H9 (cell line): ENCODE measurements around the gene SHISA7. TPM values are rescaled to one million over a fixed set of nuclear protein-coding genes. Genes with fewer than 3 reads are reported as not detected.

ENCODE experiments used
- DNase-seq: peaks from one replicate; pipeline ENCODE4 v3.0.0-alpha.2; 2017
- H2AFZ ChIP-seq: one replicate; pipeline ENCODE4 v1.6.1; 2013; ENCODE audit warnings: mild to moderate bottlenecking, low read length, control low read depth, moderate library complexity
- H2AK5ac ChIP-seq: 2 replicates; pipeline ENCODE4 v1.6.1; 2013; ENCODE audit warnings: low read length, control low read depth, mixed read lengths; ENCODE audit not compliant: insufficient read length
- H2BK120ac ChIP-seq: one replicate; pipeline ENCODE4 v1.6.1; 2013; ENCODE audit warnings: low read depth, mild to moderate bottlenecking, low read length, control low read depth, inconsistent platforms; ENCODE audit not compliant: poor library complexity, severe bottlenecking
- H2BK12ac ChIP-seq: 2 replicates; pipeline ENCODE4 v1.6.1; 2013; ENCODE audit warnings: low read length, control low read depth, mixed read lengths, low read depth; ENCODE audit not compliant: insufficient read length
- H2BK15ac ChIP-seq: 2 replicates; pipeline ENCODE4 v1.6.1; 2013; ENCODE audit warnings: low read depth, low read length, control low read depth
- H2BK20ac ChIP-seq: one replicate; pipeline ENCODE4 v1.6.1; 2013; ENCODE audit warnings: low read depth, mild to moderate bottlenecking, low read length, control low read depth, inconsistent platforms; ENCODE audit not compliant: poor library complexity, severe bottlenecking
- H2BK5ac ChIP-seq: 2 replicates; pipeline ENCODE4 v1.6.1; 2013; ENCODE audit warnings: low read length, control low read depth, mixed read lengths; ENCODE audit not compliant: insufficient read length
- H3K14ac ChIP-seq: 2 replicates; pipeline ENCODE4 v1.6.1; 2013; ENCODE audit warnings: low read length, control low read depth; ENCODE audit not compliant: insufficient read depth
- H3K18ac ChIP-seq: 2 replicates; pipeline ENCODE4 v1.6.1; 2013; ENCODE audit warnings: low read depth, mild to moderate bottlenecking, mixed read lengths, low read length, control low read depth; ENCODE audit not compliant: insufficient read length
- H3K23ac ChIP-seq: 2 replicates; pipeline ENCODE4 v1.6.1; 2013; ENCODE audit warnings: low read length, control low read depth, mixed read lengths, low read depth; ENCODE audit not compliant: insufficient read length
- H3K23me2 ChIP-seq: 2 replicates; pipeline ENCODE4 v1.6.1; 2013; ENCODE audit warnings: low read depth, mild to moderate bottlenecking, mixed read lengths, low read length, control low read depth; ENCODE audit not compliant: insufficient read length, poor library complexity, severe bottlenecking
- H3K27ac ChIP-seq: 2 replicates; pipeline ENCODE4 v1.5.1; 2013; ENCODE audit warnings: low read length, control low read depth, mixed read lengths, low read depth; ENCODE audit not compliant: insufficient read length
- H3K27me3 ChIP-seq: 2 replicates; pipeline ENCODE4 v1.6.1; 2013; ENCODE audit warnings: low read length, control low read depth, inconsistent platforms; ENCODE audit not compliant: insufficient read depth
- H3K4ac ChIP-seq: 2 replicates; pipeline ENCODE4 v1.6.1; 2013; ENCODE audit warnings: low read depth, mild to moderate bottlenecking, control low read depth, inconsistent platforms, low read length, moderate library complexity
- H3K4me1 ChIP-seq: 2 replicates; pipeline ENCODE4 v1.6.1; 2013; ENCODE audit warnings: low read length, control low read depth, inconsistent platforms; ENCODE audit not compliant: insufficient read depth
- H3K4me2 ChIP-seq: 2 replicates; pipeline ENCODE4 v1.6.1; 2013; ENCODE audit warnings: low read length, control low read depth, mixed read lengths; ENCODE audit not compliant: insufficient read length, insufficient read depth
- H3K56ac ChIP-seq: 2 replicates; pipeline ENCODE4 v1.6.1; 2013; ENCODE audit warnings: low read depth, mild to moderate bottlenecking, mixed read lengths, low read length, control low read depth; ENCODE audit not compliant: insufficient read length
- H3K79me1 ChIP-seq: 2 replicates; pipeline ENCODE4 v1.6.1; 2013; ENCODE audit warnings: low read depth, mild to moderate bottlenecking, moderate library complexity, low read length, control low read depth, inconsistent platforms; ENCODE audit not compliant: insufficient read depth, poor library complexity, severe bottlenecking
- H3K79me2 ChIP-seq: 2 replicates; pipeline ENCODE4 v1.6.1; 2013; ENCODE audit warnings: low read length, control low read depth, inconsistent platforms; ENCODE audit not compliant: insufficient read depth
- H3K9ac ChIP-seq: 2 replicates; pipeline ENCODE4 v1.6.1; 2013; ENCODE audit warnings: low read length, control low read depth, mixed read lengths; ENCODE audit not compliant: insufficient read length; ENCODE audit errors: extremely low read depth
- H3K9me3 ChIP-seq: one replicate; pipeline ENCODE4 v1.6.1; 2013; ENCODE audit warnings: low read depth, low read length, inconsistent platforms; ENCODE audit not compliant: control insufficient read depth
- H3T11ph ChIP-seq: one replicate; pipeline ENCODE4 v1.6.1; 2013; ENCODE audit warnings: mild to moderate bottlenecking, low read length, control low read depth, inconsistent platforms
- H4K20me1 ChIP-seq: one replicate; pipeline ENCODE4 v1.6.1; 2013; ENCODE audit not compliant: control insufficient read depth, insufficient read length, insufficient read depth
- H4K5ac ChIP-seq: 2 replicates; pipeline ENCODE4 v1.6.1; 2013; ENCODE audit warnings: low read depth, mild to moderate bottlenecking, mixed read lengths, low read length, control low read depth; ENCODE audit not compliant: insufficient read length
- H4K8ac ChIP-seq: replicated peaks from 2 replicates; pipeline ENCODE4 v1.6.1; 2013; ENCODE audit warnings: low read length, control low read depth, mixed read lengths, low read depth; ENCODE audit not compliant: insufficient read length
- H4K91ac ChIP-seq: 2 replicates; pipeline ENCODE4 v1.6.1; 2013; ENCODE audit warnings: low read depth, mild to moderate bottlenecking, moderate library complexity, mixed read lengths, low read length, control low read depth; ENCODE audit not compliant: insufficient read length
- H3K27ac Mint-ChIP-seq, 3 experiments: 2 replicates in 2 of 3; 3 replicates in 1 of 3; pipeline ENCODE4 v1.8.0; 2020 to 2021; ENCODE audit warnings: mixed read lengths in 3 of 3, mild to moderate bottlenecking in 1 of 3, moderate library complexity in 1 of 3
- H3K27me3 Mint-ChIP-seq: 2 replicates; pipeline ENCODE4 v1.8.0; 2021; ENCODE audit warnings: low read depth, mild to moderate bottlenecking, moderate library complexity, mixed read lengths
- H3K36me3 Mint-ChIP-seq, 3 experiments: 2 replicates in 2 of 3; 3 replicates in 1 of 3; pipeline ENCODE4 v1.8.0; 2020 to 2021; ENCODE audit warnings: low read depth in 3 of 3, mixed read lengths in 3 of 3; ENCODE audit not compliant: insufficient read depth in 1 of 3
- H3K4me1 Mint-ChIP-seq, 2 experiments: 2 replicates each; pipeline ENCODE4 v1.8.0; 2020; ENCODE audit warnings: mixed read lengths in 2 of 2
- H3K4me3 Mint-ChIP-seq, 2 experiments: 2 replicates in 1 of 2; 3 replicates in 1 of 2; pipeline ENCODE4 v1.8.0; 2020 to 2021; ENCODE audit warnings: mild to moderate bottlenecking in 2 of 2, mixed read lengths in 2 of 2, moderate library complexity in 1 of 2
- H3K9me3 Mint-ChIP-seq, 2 experiments: 2 replicates in 1 of 2; 3 replicates in 1 of 2; pipeline ENCODE4 v1.8.0; 2020; ENCODE audit warnings: mild to moderate bottlenecking in 2 of 2, mixed read lengths in 2 of 2, moderate library complexity in 1 of 2
- CTCF ChIP-seq: fragments of 200-600 bp; sonication (generic); conservative IDR thresholded peaks from 3 replicates; pipeline ENCODE4 v1.8.0; 2021; ENCODE audit warnings: antibody characterized with exemption, mild to moderate bottlenecking
- WGBS: extraction: QIAGEN DNeasy Blood & Tissue Kit; methylation state at CpG from one replicate; pipeline ENCODE4 v1.1.7; 2013; ENCODE audit warnings: missing lambda C conversion rate, low lambda C conversion rate, mixed read lengths; ENCODE audit not compliant: insufficient read length; ENCODE audit errors: extremely low coverage; 5-methylcytosine and 5-hydroxymethylcytosine counted together
- total RNA-seq: library from RNA; stranded (reverse); gene quantifications from 2 replicates; pipeline ENCODE4 v1.2.1, GENCODE V29; 2021

SHISA7 gene
- total RNA-seq, 1 experiment from 2014 or later: 0.31 TPM

GRCh38 chr19:55468054-55468393 lies 24.9 kb upstream of the SHISA7 start:
- no peak overlapping the region for H3K4ac ChIP-seq
- H4K20me1 ChIP-seq: no peaks in the 10 kb centered on the region
- Mint-ChIP-seq H3K27me3 (peaks cover 13% of the 10 kb centered on the region), H3K4me3 (no peak overlapping the region; a peak in 1 of 5 replicates), H3K4me1 (peaks cover 14 to 15% of the 10 kb centered on the region in 2 experiments), H3K9me3 (no peaks in the 10 kb centered on the region; a peak in 1 of 5 replicates), H3K36me3 (no peaks in the 10 kb centered on the region), H3K27ac (no peak overlapping the region)
- H4K5ac ChIP-seq: no peak overlapping the region
- TF ChIP-seq CTCF: no peak; the same call in 2 of the 3 replicates
- H2BK120ac ChIP-seq: no peak overlapping the region
- H2AFZ ChIP-seq: no peak overlapping the region
- no peaks in the 10 kb centered on the region for H3K79me1 ChIP-seq
- no peak overlapping the region for H2BK5ac ChIP-seq
- H4K91ac ChIP-seq: no peak overlapping the region
- H3K79me2 ChIP-seq: no peaks in the 10 kb centered on the region
- no peaks in the 10 kb centered on the region for H3K23me2 ChIP-seq
- no peak overlapping the region for H3T11ph ChIP-seq
- H2BK12ac ChIP-seq: no peak overlapping the region
- no peak overlapping the region for H2AK5ac ChIP-seq
- no peak overlapping the region for H3K18ac ChIP-seq
- no peaks in the 10 kb centered on the region for H3K27me3 ChIP-seq
- H3K4me1 ChIP-seq: no peaks in the 10 kb centered on the region; the same call in 1 of the 2 replicates
- H3K56ac ChIP-seq: no peak overlapping the region
- H2BK20ac ChIP-seq: no peak overlapping the region
- H3K14ac ChIP-seq: no peak overlapping the region
- H3K23ac ChIP-seq: no peak overlapping the region
- no CpG with 5 or more reads among the region's 4 CpGs for WGBS
- no peak for DNase-seq
- H3K9ac ChIP-seq: no peak overlapping the region
- H2BK15ac ChIP-seq: no peak overlapping the region
- no peak overlapping the region for H3K4me2 ChIP-seq
- H4K8ac ChIP-seq: no peak overlapping the region
- no peak overlapping the region for H3K27ac ChIP-seq
- no peaks in the 10 kb centered on the region for H3K9me3 ChIP-seq
